ENCODE results near the gene TBRG1.
A peak's percentile ranks its signal among the peaks of the same experiment; 100 is the strongest.

The TBRG1 gene

GRCh38 chr11:124618863-124619262 lies 3.8 kb upstream of the TBRG1 start:
- FAIRE-seq = no peak

- no peak for FAIRE-seq
Observed at GRCh38 chr11:124623861-124624525, 1.3 kb downstream of the TBRG1 start.

- FAIRE-seq = no peak
Observed at GRCh38 chr11:124625504-124626168, 3.0 kb downstream of the TBRG1 start.

GRCh38 chr11:124627546-124627945 lies 4.9 kb downstream of the TBRG1 start:
- FAIRE-seq = no peak

GRCh38 chr11:124629961-124630360 lies 7.3 kb downstream of the TBRG1 start:
- no peak for FAIRE-seq

- FAIRE-seq = no peak
Observed at GRCh38 chr11:124633355-124633754, 10.7 kb downstream of the TBRG1 start.

- no peak for FAIRE-seq
Observed at GRCh38 chr11:124635932-124636331, 13.3 kb downstream of the TBRG1 start.

GRCh38 chr11:124638500-124638899 lies 15.8 kb downstream of the TBRG1 start:
- no peak for FAIRE-seq

- no peak for FAIRE-seq
Observed at GRCh38 chr11:124639186-124639585, 16.5 kb downstream of the TBRG1 start.

- no peak for FAIRE-seq
Observed at GRCh38 chr11:124640666-124641065, 18.0 kb downstream of the TBRG1 start.

GRCh38 chr11:124642628-124643027 lies 20.0 kb downstream of the TBRG1 start:
- no peak for FAIRE-seq

- no peak for FAIRE-seq
Observed at GRCh38 chr11:124643042-124643604, 20.5 kb downstream of the TBRG1 start.

GRCh38 chr11:124643605-124644425 lies 21.2 kb downstream of the TBRG1 start:
- FAIRE-seq = no peak

- FAIRE-seq = peak; percentile 67
Observed at GRCh38 chr11:124644426-124645280, 22.0 kb downstream of the TBRG1 start.

- no peak for FAIRE-seq
Observed at GRCh38 chr11:124646148-124646547, 23.5 kb downstream of the TBRG1 start.

GRCh38 chr11:124648610-124649009 lies 25.9 kb downstream of the TBRG1 start:
- no peak for FAIRE-seq

GRCh38 chr11:124656774-124657630 lies 34.3 kb downstream of the TBRG1 start:
- FAIRE-seq = no peak

GRCh38 chr11:124657904-124658303 lies 35.2 kb downstream of the TBRG1 start:
- no peak for FAIRE-seq

- FAIRE-seq = no peak
Observed at GRCh38 chr11:124658501-124658900, 35.8 kb downstream of the TBRG1 start.

- FAIRE-seq = no peak
Observed at GRCh38 chr11:124658986-124659385, 36.3 kb downstream of the TBRG1 start.

GRCh38 chr11:124661553-124661952 lies 38.9 kb downstream of the TBRG1 start:
- no peak for FAIRE-seq

- FAIRE-seq = no peak
Observed at GRCh38 chr11:124662106-124662505, 39.4 kb downstream of the TBRG1 start.
